Stimulated activated CD4-positive, alpha-beta T cell treated with anti-CD3 and anti-CD28 coated beads, Interleukin-4, amount 100 ng/mL, for 1 hour (primary cell): ENCODE measurements around the gene ARSH.
A peak's percentile ranks its signal among the peaks of the same experiment; 100 is the strongest.
"Not testable (repeated sequence)": the region's sequence is repeated elsewhere in the genome, so short reads cannot be mapped to it uniquely, and the experiment has no call there.

ENCODE experiments used
- DNase-seq: peaks from one replicate; pipeline ENCODE4 v3.0.0-alpha.2; 2020

The ARSH gene

DNA sequence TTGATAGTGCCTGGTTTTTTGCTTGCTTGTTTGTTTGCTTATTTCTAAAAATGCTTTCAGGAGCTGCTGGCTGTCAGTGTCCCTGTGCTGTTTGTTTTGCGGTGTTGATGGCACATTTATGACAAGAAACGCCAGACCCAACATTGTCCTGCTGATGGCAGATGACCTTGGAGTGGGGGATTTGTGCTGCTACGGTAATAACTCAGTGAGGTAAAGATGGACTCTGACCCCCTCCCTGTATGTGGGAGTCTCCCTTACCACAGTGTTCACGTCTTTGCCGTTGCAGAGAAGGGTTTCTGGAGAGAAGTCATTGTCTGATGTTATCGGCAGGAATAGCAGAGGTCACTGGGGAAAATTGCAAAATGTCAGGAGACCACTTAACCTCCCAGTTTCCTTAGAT, at the start of gene ARSH:
TSS of gene ARSH (plus strand) at position 52 of the 400 bp plus-strand sequence. CDS start at position 119, 67 bp downstream.
- DNase-seq = no peak

GRCh38 chrX:2958199-2958598, 48.1 kb upstream of the ARSH start:
- DNase-seq = no peak

- no peak for DNase-seq
Observed at GRCh38 chrX:2960861-2961515, 45.4 kb upstream of the ARSH start.

- DNase-seq = no peak
Observed at GRCh38 chrX:2962381-2962780, 44.0 kb upstream of the ARSH start.

DNA sequence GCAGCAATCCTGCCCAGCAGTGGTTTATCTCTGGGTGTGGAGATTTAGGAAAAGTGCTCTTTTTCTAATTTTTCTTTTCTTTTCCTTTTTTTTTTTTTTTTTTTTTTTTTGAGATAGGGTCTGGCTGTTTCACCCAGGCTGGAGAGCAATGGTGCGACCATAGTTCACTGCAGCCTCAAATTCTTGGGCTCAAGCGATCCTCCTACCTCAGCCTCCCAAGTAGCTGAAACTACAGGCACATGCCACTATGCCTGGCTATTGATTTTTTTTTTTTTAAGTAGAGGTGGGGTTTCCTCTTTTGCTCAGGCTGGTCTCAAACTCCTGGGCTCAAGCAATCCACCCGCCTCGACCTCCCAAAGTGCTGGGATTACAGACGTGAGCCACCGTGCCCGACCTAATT, 42.9 kb upstream of the ARSH start:
- DNase-seq = not testable (repeated sequence)

- not testable (repeated sequence) for DNase-seq
Observed at GRCh38 chrX:2963992-2964794, 42.2 kb upstream of the ARSH start.

- DNase-seq = no peak
Observed at GRCh38 chrX:2965965-2966364, 40.4 kb upstream of the ARSH start.

DNA sequence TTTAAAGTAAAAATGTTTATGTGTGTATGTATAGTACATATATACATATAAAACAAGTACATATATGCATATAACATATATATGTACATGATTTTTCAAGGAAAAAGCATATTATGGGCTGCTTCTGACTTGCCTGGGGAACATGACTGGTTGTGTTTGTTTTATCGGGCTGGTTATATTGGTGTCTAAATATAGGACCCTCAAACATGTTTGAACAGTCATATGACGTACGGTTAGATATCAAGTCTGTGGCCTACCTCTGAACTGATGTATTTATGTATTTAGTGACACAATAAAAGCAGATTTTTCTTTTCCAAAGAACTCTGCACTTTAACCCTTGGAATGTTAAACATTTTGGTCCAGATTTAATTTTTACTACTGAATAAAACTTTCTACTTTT, 39.3 kb upstream of the ARSH start:
- DNase-seq = no peak

- DNase-seq = no peak
Observed at GRCh38 chrX:2967584-2967983, 38.8 kb upstream of the ARSH start.

DNA sequence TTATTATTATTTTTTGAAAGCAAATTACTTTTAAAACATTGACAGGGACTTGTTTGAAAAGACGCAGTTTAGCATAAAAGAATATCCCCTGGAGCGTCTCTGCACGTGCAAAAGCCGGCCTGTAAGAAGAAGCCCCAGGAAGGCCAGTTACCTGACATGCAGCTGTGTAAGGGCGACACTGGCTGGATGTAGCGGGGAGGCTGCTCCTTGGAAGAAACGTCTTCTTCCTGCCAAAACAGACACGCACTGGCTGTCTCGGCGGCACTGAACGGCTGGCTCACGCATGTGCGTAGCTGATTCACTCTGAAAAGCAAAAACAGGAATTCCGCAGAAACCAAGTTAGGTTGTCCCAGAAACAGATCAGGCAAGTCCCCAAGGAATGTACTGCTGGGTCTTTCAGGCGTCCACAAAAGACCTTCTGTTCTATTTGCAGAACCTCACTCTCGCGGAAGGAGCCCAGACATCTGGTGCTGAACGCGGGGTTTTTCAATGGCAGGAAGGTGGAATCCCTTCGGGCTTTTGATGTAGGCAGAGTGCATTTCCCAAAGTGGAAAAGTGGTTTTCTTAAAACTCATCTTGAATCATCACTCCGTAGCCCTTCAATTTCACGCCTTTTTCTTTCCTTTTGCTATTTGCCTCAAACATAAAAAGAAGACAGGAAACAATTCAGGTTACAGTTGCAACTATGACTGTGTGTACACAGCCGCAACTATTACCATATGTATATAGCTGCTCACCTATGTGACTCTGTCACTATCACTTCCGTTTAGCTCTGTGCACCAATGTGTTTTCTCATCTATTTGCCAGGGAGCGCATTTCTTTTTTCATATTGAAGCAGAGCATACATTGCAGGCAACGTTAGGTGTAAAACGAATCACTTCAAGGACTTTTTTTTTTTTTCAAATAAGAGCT, 38.1 kb upstream of the ARSH start:
- peak; percentile 10 for DNase-seq

DNA sequence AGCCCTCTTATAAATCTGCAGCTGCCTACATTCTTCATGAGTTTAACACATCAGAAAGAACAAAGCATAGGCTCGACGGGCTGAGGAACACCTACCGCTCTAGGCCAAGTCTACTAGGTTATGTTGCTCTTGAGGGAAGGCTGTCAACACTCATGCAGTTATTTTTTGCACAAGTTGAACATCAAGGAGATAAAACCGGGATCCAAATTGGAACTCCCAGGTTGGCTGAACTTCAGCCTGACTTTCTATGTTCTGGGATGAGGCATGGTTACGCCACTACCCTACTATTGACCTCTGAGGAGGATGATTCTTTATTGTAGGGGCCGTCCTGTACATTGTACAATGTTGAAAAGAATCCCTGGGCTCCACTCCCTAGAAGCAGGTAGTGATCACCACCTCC, 37.3 kb upstream of the ARSH start:
- no peak for DNase-seq

- no peak for DNase-seq
Observed at GRCh38 chrX:2972391-2972790, 34.0 kb upstream of the ARSH start.

GRCh38 chrX:2974961-2975360, 31.4 kb upstream of the ARSH start:
- DNase-seq = no peak

GRCh38 chrX:2978639-2979038, 27.7 kb upstream of the ARSH start:
- DNase-seq = not testable (repeated sequence)

DNA sequence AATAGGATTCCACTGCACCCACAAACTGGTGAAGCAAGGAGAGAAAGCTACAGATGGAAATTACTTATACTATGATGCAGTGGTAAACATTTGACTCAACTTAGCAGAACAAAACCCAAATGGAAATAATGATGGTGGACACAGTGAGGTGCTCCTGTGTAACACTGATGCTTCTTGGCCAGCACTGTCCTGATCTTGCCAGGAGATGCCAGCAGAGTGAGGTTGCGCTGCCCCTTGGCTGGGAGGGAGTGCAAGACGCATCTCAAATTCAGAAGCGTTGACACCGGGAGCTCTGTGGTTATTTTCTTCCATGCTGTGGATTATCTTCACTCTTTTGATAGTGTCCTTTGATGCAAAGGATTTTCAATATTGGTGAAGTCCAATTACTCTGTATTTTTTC, 22.0 kb upstream of the ARSH start:
- no peak for DNase-seq

DNA sequence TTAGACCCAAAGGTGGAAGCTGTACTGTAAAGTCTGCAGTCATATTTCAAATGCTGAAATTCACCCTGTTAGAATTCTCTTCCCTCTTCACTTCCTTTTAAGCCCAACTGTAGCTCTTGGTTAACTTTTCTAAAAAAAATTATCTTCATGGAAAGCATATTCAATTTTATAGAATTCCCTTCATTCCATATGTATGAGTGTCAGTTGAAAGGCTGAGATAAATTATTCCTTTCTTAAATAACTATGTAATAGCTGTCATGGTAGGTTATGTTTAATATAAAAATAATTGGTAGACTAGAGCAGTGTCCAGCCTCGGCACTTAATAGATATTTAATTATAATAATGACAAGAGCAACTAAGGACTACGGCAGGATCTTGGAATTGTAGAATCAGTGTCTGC, 16.8 kb upstream of the ARSH start:
- DNase-seq = no peak

DNA sequence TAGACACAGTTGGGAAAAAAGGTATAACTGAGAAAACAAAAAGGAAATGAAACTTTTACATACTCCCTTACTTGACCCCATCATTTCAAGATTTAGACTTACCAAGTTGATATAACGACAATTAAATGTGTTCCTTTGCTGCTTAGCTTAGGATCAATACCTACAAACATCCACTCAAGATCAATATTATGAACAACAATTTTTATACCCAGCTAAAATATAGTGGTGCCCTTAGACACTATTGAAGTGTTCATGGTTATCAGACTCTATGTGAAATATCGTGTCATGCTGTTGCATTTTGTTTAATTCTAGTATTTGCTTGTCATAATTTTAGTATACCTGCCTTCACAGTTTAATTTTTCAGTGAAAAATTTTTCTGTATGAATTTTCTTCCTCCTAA, 4.2 kb downstream of the ARSH start:
- no peak for DNase-seq

GRCh38 chrX:3017492-3017891, 11.1 kb downstream of the ARSH start:
- no peak for DNase-seq

- DNase-seq = no peak
Observed at GRCh38 chrX:3024176-3024575, 17.8 kb downstream of the ARSH start.

- no peak for DNase-seq
Observed at GRCh38 chrX:3026074-3026815, 19.9 kb downstream of the ARSH start.

DNA sequence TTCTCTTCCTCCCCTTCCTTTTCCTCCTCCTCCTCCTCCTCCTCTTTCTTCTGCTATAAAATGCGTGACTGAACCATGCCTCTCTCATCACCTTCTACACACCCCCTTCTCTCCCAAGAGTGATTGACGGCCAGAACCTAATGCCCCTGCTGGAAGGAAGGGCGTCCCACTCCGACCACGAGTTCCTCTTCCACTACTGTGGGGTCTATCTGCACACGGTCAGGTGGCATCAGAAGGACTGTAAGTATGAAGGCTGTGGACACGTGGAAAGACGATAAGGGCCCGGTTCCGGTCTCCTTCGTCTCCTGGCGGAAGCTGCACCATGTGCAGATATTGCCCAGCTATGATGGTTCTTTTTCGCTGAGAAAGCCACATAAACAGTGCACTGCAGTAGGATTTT, 22.8 kb downstream of the ARSH start:
- DNase-seq = no peak

- no peak for DNase-seq
Observed at GRCh38 chrX:3037218-3037617, 30.9 kb downstream of the ARSH start.

DNA sequence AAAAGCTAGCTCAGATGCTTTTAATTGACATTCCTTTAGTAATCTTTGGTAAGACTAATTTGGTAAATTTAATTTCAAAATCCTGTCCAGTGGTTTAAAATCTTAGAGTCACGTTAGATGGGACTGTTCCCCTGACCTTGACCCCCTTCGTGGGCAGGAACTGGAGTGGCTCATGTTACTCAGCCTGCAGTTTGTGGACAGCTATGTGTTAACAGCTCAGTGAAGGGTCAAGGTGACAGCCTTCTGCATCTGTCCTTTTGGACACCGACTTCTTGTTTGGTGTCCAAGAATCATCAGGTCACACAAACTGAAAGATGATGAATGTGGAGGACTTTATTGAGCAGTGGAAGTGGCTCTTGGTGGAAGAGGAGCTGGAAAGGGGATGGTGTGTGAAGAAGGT, 37.9 kb downstream of the ARSH start:
- no peak for DNase-seq
